Activated CD4-positive, alpha-beta T cell treated with anti-CD3 and anti-CD28 coated beads for 36 hours (primary cell): ENCODE results near the gene RNF41. TPM values are rescaled to one million over a fixed set of nuclear protein-coding genes. Genes with fewer than 3 reads are reported as not detected.
"Not testable (repeated sequence)": the region's sequence is repeated elsewhere in the genome, so short reads cannot be mapped to it uniquely, and the experiment has no call there.

Experiments
- ATAC-seq: fragments of 200-7000 bp; cut with Tn5 transposase; one replicate; pipeline ENCODE4 v1.10.0; 2021; ENCODE audit warnings: mild to moderate bottlenecking, moderate library complexity
- CTCF ChIA-PET: fragments of 350-600 bp; sonication (Branson Sonifier 250); formaldehyde crosslinking; loops from one replicate; lab custom pipeline; 2021; ENCODE audit warnings: antibody characterized with exemption; lab: Charles Lee
- POLR2A ChIA-PET: fragments of 350-600 bp; sonication (Branson Sonifier 250); formaldehyde crosslinking; loops from one replicate; lab custom pipeline; 2021; ENCODE audit warnings: antibody characterized with exemption, inconsistent platforms; lab: Charles Lee
- DNase-seq: peaks from one replicate; pipeline ENCODE4 v3.0.0-alpha.2; 2020
- H3K27ac Mint-ChIP-seq: one replicate; pipeline ENCODE4 v1.8.0; 2021; ENCODE audit warnings: mixed read lengths
- H3K27me3 Mint-ChIP-seq: one replicate; pipeline ENCODE4 v1.8.0; 2021; ENCODE audit warnings: mixed read lengths
- H3K36me3 Mint-ChIP-seq: one replicate; pipeline ENCODE4 v1.8.0; 2021; ENCODE audit warnings: low read depth, mixed read lengths
- H3K4me1 Mint-ChIP-seq: one replicate; pipeline ENCODE4 v1.8.0; 2021; ENCODE audit warnings: mixed read lengths
- H3K4me3 Mint-ChIP-seq: one replicate; pipeline ENCODE4 v1.8.0; 2021; ENCODE audit warnings: mild to moderate bottlenecking, moderate library complexity, mixed read lengths
- H3K9me3 Mint-ChIP-seq: one replicate; pipeline ENCODE4 v1.8.0; 2021; ENCODE audit warnings: low read depth, mixed read lengths
- intact Hi-C, 2 experiments: fragments of 100-400 bp; cut with DNase I in 1 of 2; cut with micrococcal nuclease in 1 of 2; formaldehyde crosslinking; loops; one replicate each; pipeline versions ENCODE4 v1.14.2 to v1.15.1; 2022 to 2024; cut with DNase I, micrococcal nuclease
- total RNA-seq, 2 experiments: library from RNA; stranded (reverse); gene quantifications; one replicate each; pipeline ENCODE4 v1.2.3, GENCODE V29; 2021

The RNF41 gene
- 10 to 100 TPM; 25.2 to 28.8 TPM for total RNA-seq

DNA sequence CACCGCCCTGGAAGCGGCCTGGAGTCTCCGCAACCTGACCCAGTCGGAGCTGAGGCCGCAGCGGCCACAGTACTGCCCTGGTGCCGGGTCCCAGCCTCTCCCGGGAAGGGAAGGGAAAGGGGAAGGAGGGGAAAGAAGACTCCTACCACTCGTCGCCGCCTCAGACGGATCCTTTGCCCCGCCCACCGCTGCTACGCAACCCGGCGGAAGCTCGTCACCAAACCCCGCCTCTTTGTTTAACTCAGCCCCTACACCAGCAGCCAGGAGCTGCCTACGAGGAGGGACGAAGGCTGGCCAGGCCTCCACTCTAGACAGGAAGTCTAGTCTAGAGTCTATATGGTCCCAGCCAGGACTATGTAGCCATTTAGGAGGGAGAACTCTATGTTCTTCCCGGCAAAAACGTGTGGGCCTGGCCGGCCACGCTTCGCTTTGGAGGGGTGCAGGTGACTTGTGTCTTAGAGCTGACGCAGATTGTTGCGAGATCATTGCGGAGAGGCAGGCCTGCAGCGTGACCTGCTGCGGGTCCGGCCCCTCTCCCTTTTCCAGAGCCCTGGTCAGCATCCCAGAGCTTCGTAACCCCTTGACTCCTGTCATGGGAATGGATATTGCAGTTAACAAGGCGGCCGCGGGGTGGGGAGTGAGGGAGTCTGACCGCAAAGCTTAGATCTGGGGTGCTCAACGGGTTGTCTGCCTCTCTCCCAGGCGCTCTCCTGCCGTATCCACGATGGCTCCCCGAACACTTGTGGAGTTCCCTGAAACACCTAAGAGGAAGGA lies at the start of gene RNF41:
RNF41 (minus strand) TSS at position 166 of the 774 bp plus-strand sequence. CDS start 7,875 bp downstream, outside the sequence.
- Mint-ChIP-seq H3K4me3 (peak within 1 kb of the TSS; percentile 98), H3K27me3 (no peaks in the 10 kb centered on the region), H3K27ac (peak within 1 kb of the TSS; percentile 94), H3K4me1 (peaks cover 37% of the 10 kb centered on the region), H3K9me3 (no peaks in the 10 kb centered on the region), H3K36me3 (peaks cover 6% of the 10 kb centered on the region)
- peak; percentile 87 for ATAC-seq
- peak; percentile 96 for DNase-seq
- ChIA-PET POLR2A (interaction anchor here (0.6 to 2.3 kb wide), 14 partner anchors 32 to 404 kb away, joined by 3 to 14 read pairs (median 4); partner anchors contain the start of genes ANKRD52, CNPY2, ESYT1 and ORMDL2), CTCF (interaction anchor here (0.6 to 3.2 kb wide), 41 partner anchors 8 to 890 kb away, joined by 3 to 41 read pairs (median 4); partner anchors contain the start of genes ANKRD52, CNPY2, COQ10A and ESYT1)
- intact Hi-C loops = loop anchor here (1.0 to 5.0 kb wide), 10 partner anchors 63 to 410 kb away; partner anchors contain the start of genes BAZ2A (in 1 of the 2), CS (in 1 of the 2), MYL6 (in 1 of the 2) and MYL6B (in 1 of the 2)

DNA sequence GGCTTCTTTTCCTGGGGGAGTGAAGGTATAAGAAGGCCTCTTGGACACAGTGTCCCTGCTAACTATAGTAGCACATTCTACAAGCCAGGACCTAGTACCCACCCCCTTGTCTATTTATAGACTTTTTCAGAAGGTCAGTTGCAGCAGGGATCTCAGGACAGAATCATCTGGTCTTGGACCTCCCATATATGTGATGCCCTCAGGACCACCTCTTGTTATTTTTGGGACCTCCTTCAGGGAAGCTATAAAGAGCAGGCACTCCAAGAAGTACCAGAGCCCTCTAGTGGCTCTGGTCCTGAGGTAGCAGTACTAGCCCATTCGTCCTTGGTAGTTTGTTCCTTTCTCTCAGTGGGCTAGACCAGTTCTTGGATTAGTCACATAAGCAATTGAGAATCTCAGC lies 49.3 kb upstream of the RNF41 start:
- no peaks in the 10 kb centered on the region for H3K9me3 Mint-ChIP-seq
- H3K27me3 Mint-ChIP-seq = no peaks in the 10 kb centered on the region
- intact Hi-C loops = no loop called here
- ATAC-seq (peak; percentile 20), DNase-seq (no peak)
- POLR2A ChIA-PET = no interaction called here
- peaks cover 9% of the 10 kb centered on the region for H3K4me1 Mint-ChIP-seq
- CTCF ChIA-PET = interaction anchor here (0.6 kb wide), 3 partner anchors 25 to 274 kb away, joined by 4 read pairs; partner anchors contain the start of gene SUOX
- H3K4me3 Mint-ChIP-seq = no peak overlapping the region
- no peak overlapping the region for H3K27ac Mint-ChIP-seq
- peaks cover 29% of the 10 kb centered on the region for H3K36me3 Mint-ChIP-seq

DNA sequence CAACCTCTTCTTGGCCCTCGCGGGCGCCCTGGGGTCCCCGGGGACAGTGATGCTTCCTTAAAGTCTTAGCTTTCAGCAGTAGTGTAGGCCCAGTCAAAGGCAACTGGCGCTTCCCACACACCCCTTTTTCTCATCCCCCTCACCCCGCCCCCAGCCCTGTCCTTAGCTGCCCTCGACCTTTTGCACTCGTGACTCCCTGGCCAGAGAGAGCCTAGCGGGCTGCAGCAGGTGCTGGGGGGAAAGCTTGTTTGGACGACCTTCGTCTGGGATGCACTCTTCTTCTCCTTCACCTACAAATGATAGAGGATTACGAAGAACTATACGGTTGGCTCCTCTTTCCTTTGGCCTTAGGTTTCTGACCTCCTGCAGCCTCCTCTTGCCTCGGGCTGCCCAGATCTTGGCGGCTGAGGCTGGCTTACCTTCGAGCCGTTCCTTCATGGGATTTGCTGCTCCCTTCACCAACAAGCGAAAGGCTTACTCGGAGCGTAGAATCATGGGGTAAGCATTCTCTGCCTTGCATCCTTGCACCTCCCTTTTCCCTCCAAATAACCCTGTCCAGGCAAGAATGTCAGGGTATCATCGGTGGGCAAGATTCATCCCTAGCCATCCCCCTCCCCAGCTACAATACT lies 45.8 kb upstream of the RNF41 start:
- ATAC-seq = no peak
- intact Hi-C loops = loop anchor here (1.0 to 10.0 kb wide), 11 partner anchors 9 to 201 kb away; partner anchors contain the start of genes SPRYD4 (in 2 of the 2), ANKRD52 (in 1 of the 2), CS (in 1 of the 2) and ESYT1 (in 1 of the 2)
- Mint-ChIP-seq H3K27me3 (no peaks in the 10 kb centered on the region), H3K27ac (peak overlapping the region; percentile 34), H3K4me1 (peaks cover 9% of the 10 kb centered on the region), H3K4me3 (peak overlapping the region; percentile 89), H3K36me3 (peaks cover 12% of the 10 kb centered on the region), H3K9me3 (no peaks in the 10 kb centered on the region)
- DNase-seq = no peak
- ChIA-PET CTCF (interaction anchor here (0.5 to 5.1 kb wide), 13 partner anchors 10 to 182 kb away, joined by 3 to 26 read pairs (median 4); partner anchors contain the start of genes ANKRD52, CNPY2, PA2G4 and SMARCC2), POLR2A (interaction anchor here (0.9 to 1.5 kb wide), 3 partner anchors 11 to 48 kb away, joined by 3 read pairs; partner anchors contain the start of genes CNPY2 and RNF41)

DNA sequence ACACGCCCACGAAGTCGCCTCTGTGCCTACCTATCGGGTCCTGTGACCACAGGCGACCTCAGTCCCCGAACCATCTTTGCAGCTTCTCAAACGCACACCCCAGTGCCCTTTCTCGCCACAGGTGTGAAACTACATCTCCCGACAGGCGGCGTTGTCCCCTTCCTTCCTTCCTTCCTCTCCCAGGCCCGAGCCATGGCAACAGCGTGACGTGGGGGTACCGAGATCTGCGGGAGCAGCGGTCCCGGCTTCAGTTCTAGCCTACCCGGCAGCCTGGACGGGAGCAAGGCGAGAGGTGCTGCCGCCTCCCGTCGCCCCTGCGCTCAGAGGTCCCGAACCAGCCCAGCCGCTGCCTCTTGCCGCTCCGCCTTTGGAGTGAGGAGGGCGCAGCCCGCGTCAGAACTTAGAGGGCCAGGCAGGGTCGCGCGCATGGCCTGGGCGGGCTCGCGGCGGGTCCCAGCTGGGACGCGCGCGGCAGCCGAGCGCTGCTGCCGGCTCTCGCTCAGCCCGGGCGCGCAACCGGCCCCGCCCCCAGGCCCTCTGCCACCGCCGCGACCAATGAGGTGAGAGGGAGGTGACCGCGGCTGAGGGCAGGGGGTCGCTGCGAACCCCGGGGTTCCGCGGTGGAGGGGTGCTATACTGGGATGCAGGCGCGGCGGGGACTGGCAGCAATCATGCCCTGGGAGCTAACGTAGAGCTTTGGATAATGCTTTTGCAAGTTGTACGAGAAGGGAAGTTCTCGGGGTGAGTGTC lies 45.1 kb upstream of the RNF41 start, which contains the start of gene COQ10A:
COQ10A (plus strand) TSS at position 250 of the 750 bp plus-strand sequence; CDS start at position 427, 177 bp downstream.
- ChIA-PET CTCF (interaction anchor here (0.6 to 5.1 kb wide), 16 partner anchors 10 to 197 kb away, joined by 3 to 26 read pairs (median 4); partner anchors contain the start of genes ANKRD52, CNPY2, PA2G4 and SMARCC2), POLR2A (interaction anchor here (0.5 to 1.5 kb wide), 10 partner anchors 9 to 459 kb away, joined by 3 to 9 read pairs (median 4); partner anchors contain the start of genes ANKRD52, CNPY2, NACA and PA2G4)
- no peaks in the 10 kb centered on the region for H3K9me3 Mint-ChIP-seq
- peaks cover 12% of the 10 kb centered on the region for H3K36me3 Mint-ChIP-seq
- peaks cover 9% of the 10 kb centered on the region for H3K4me1 Mint-ChIP-seq
- peak within 1 kb of the TSS; percentile 89 for H3K4me3 Mint-ChIP-seq
- no peaks in the 10 kb centered on the region for H3K27me3 Mint-ChIP-seq
- peak within 1 kb of the TSS; percentile 89 for H3K27ac Mint-ChIP-seq
- ATAC-seq (peak; percentile 90), DNase-seq (peak; percentile 90)
- intact Hi-C loops = loop anchor here (1.0 to 10.0 kb wide), 12 partner anchors 9 to 201 kb away; partner anchors contain the start of genes SPRYD4 (in 2 of the 2), ANKRD52 (in 1 of the 2), CS (in 1 of the 2) and ESYT1 (in 1 of the 2)

DNA sequence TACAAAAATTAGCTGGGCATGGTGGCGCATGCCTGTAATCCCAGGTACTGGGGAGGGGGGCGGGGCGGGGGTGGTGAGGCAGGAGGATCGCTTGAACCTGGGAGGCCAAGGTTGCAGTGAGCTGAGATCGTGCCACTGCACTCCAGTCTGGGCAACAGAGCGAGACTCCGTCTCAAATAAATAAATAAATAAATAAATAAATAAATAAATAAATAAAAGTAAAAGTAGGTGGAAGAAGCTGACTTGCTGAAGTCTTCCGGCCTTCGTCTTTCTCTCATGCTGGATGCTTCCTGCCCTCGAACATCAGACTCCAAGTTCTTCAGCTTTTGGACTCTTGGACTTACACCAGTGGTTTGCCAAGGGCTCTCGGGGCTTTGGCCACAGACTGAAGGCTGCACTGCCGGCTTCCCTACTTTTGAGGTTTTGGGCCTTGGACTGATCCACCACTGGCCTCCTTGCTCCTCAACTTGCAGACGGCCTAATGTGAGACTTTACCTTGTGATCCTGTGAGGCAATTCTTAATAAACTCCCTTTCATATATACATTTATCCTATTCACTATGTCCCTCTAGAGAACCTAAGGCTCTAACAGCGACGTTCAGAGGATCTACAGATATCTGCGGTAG lies 44.5 kb upstream of the RNF41 start:
- POLR2A ChIA-PET = interaction anchor here (0.5 to 1.5 kb wide), 7 partner anchors 8 to 459 kb away, joined by 3 to 6 read pairs (median 5); partner anchors contain the start of genes ANKRD52, NACA and PA2G4
- H3K4me3 Mint-ChIP-seq = peak overlapping the region; percentile 89
- intact Hi-C loops = loop anchor here (1.0 to 10.0 kb wide), 7 partner anchors 42 to 199 kb away; partner anchors contain the start of genes ESYT1 (in 1 of the 2), NABP2 (in 1 of the 2), SPRYD4 (in 1 of the 2) and ZC3H10 (in 1 of the 2)
- CTCF ChIA-PET = interaction anchor here (0.6 to 5.1 kb wide), 12 partner anchors 9 to 203 kb away, joined by 3 to 26 read pairs (median 6); partner anchors contain the start of genes ANKRD52 and SMARCC2
- H3K27ac Mint-ChIP-seq = peak overlapping the region; percentile 89
- H3K36me3 Mint-ChIP-seq, ATAC-seq, DNase-seq, H3K9me3 Mint-ChIP-seq, H3K27me3 Mint-ChIP-seq, H3K4me1 Mint-ChIP-seq: not testable (repeated sequence)

DNA sequence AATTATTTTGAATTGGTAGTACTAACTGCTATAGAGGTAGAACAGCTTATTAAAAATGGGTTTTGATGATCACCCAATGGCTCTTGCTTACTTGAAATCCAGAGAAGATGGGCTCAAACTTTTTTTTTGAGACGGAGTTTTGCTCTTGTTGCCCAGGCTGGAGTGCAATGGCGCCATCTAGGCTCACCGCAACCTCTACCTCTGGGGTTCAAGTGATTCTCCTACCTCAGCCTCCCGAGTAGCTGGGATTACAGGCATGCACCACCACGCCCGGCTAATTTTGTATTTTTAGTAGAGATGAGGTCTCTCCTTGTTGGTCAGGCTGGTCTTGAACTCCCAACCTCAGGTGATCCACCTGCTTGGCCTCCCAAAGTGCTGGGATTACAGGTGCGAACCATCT lies 41.2 kb upstream of the RNF41 start:
- ATAC-seq, H3K36me3 Mint-ChIP-seq, POLR2A ChIA-PET, H3K27me3 Mint-ChIP-seq, H3K9me3 Mint-ChIP-seq, H3K4me3 Mint-ChIP-seq, H3K27ac Mint-ChIP-seq: not testable (repeated sequence)
- CTCF ChIA-PET = interaction anchor here (0.6 to 1.3 kb wide), 10 partner anchors 16 to 385 kb away, joined by 3 to 6 read pairs (median 3); partner anchors contain the start of genes RNF41 and ZC3H10
- intact Hi-C loops = loop anchor here in 1 of 2 experiments (10.0 kb wide), 1 partner anchor 202 kb away; the partner anchor contains the start of gene SPRYD4
- peaks cover 14% of the 10 kb centered on the region for H3K4me1 Mint-ChIP-seq
- DNase-seq = peak; percentile 41

DNA sequence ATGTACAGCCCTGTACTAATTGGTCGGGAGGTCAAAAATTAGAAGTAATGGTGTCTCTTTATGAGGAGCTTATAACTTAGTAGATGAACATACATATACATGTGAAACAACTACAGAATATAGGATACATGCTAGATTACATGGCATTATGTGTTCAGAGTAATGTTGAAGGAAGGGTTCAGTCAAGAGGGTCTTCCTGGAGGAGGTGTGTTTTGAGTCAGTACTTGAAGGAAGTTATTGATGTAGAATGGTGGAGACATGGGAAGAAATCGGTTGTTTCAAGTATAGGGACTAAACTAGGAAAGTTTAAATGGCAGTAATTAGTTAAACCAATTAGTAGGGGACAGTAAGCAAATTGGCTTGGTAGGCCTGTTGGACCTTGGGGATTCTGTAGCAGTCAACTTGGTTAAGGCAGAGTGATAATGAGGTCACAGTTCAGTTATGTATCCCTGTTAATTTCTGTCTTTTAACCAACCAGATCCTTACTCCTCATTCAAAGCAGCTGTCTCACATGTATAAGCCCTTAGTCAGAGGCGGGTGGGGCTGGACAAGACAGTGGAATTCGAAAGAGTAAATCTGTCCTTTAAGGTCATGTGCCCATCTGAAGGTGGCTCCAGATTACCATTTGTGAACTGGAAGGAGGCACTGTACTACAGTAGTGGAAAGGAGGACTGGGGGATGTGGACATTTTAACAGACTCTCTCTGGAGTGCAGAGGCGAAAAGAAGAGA lies 39.9 kb upstream of the RNF41 start:
- Mint-ChIP-seq H3K27ac (no peak overlapping the region), H3K9me3 (no peaks in the 10 kb centered on the region), H3K36me3 (no peaks in the 10 kb centered on the region), H3K4me1 (peaks cover 18% of the 10 kb centered on the region), H3K27me3 (no peaks in the 10 kb centered on the region), H3K4me3 (no peak overlapping the region)
- ChIA-PET CTCF (interaction anchor here (0.6 to 1.2 kb wide), 4 partner anchors 28 to 157 kb away, joined by 3 read pairs; partner anchors contain the start of genes PA2G4 and STAT2), POLR2A (no interaction called here)
- ATAC-seq = no peak
- intact Hi-C loops = loop anchor here in 1 of 2 experiments (10.0 kb wide), 1 partner anchor 203 kb away; the partner anchor contains the start of gene SPRYD4
- no peak for DNase-seq

DNA sequence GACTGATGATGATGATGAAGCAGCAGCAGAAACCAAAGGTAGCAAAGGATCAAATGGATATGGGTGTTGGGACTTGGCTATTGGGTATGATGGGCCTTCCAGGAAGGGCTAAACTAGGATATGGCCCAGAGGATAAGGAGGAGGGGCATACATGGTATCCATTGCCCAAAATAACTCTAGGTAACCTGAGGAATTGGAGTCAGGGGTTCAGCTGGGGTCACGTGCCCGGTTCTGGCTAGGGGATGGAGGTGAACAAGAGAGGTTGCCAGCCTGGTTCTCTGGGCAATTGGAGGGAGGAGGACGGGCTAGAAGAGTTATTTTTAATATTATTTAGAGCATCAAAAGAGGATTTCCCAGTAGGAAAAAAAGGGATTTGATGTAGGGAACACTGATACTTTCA lies 39.2 kb upstream of the RNF41 start:
- Mint-ChIP-seq H3K9me3 (no peaks in the 10 kb centered on the region), H3K4me1 (peaks cover 16% of the 10 kb centered on the region), H3K27ac (no peak overlapping the region), H3K27me3 (no peaks in the 10 kb centered on the region), H3K36me3 (peaks cover 3% of the 10 kb centered on the region), H3K4me3 (no peak overlapping the region)
- ChIA-PET POLR2A (no interaction called here), CTCF (interaction anchor here (1.0 to 1.2 kb wide), 2 partner anchors 28 to 92 kb away, joined by 3 read pairs; no protein-coding TSS in a partner anchor)
- ATAC-seq (no peak), DNase-seq (no peak)
- intact Hi-C loops = loop anchor here in 1 of 2 experiments (10.0 kb wide), 1 partner anchor 204 kb away; the partner anchor contains the start of gene SPRYD4

DNA sequence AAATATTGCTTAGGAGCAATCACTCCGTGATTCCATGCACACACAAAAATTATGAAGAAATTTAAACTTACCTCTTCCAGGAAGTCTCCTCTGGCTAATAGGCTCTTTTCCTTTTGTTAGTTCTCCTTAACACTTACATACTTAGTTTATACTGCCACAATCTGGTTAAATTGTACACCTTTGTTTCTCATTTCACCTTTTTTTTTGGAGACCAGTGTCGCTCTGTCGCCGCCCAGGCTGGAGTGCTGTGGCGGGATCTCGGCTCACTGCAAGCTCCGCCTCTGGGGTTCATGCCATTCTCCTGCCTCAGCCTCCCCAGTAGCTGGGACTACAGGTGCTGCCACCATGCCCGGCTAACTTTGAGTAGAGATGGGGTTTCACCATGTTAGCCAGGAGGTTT lies 38.7 kb upstream of the RNF41 start:
- Mint-ChIP-seq H3K4me1 (peaks cover 16% of the 10 kb centered on the region), H3K27ac (no peak overlapping the region), H3K36me3 (peaks cover 5% of the 10 kb centered on the region), H3K27me3 (no peaks in the 10 kb centered on the region), H3K4me3 (no peak overlapping the region), H3K9me3 (no peaks in the 10 kb centered on the region)
- intact Hi-C loops = loop anchor here in 1 of 2 experiments (10.0 kb wide), 1 partner anchor 204 kb away; the partner anchor contains the start of gene SPRYD4
- DNase-seq (no peak), ATAC-seq (no peak)
- ChIA-PET POLR2A (no interaction called here), CTCF (interaction anchor here (1.0 to 1.2 kb wide), 2 partner anchors 29 to 93 kb away, joined by 3 read pairs; no protein-coding TSS in a partner anchor)
